Astrocyte (in vitro differentiated cells and primary cell): ENCODE measurements around the gene CRACR2A. TPM values are rescaled to one million over a fixed set of nuclear protein-coding genes. Genes with fewer than 3 reads are reported as not detected.

Experiments used
- DNase-seq: peaks from one replicate; pipeline ENCODE4 v3.0.0-alpha.2; 2010; ENCODE audit warnings: low read depth
- FAIRE-seq: peaks from 2 replicates; lab custom pipeline; 2011; peaks lifted over from hg19 to GRCh38; lab: Jason Lieb, UNC
- H2AFZ ChIP-seq: 2 replicates; pipeline ENCODE4 v1.6.0; 2012; ENCODE audit warnings: low read depth, low read length, inconsistent platforms
- H3K27ac ChIP-seq: 2 replicates; pipeline ENCODE4 v1.5.1; 2011; ENCODE audit warnings: low read depth, low read length, inconsistent platforms
- H3K27me3 ChIP-seq: 2 replicates; pipeline ENCODE4 v1.6.0; 2011; ENCODE audit warnings: low read length, inconsistent platforms; ENCODE audit not compliant: insufficient read depth
- H3K36me3 ChIP-seq: 2 replicates; pipeline ENCODE4 v1.5.1; 2011; ENCODE audit warnings: low read length, inconsistent platforms; ENCODE audit not compliant: insufficient read depth
- H3K4me1 ChIP-seq: 2 replicates; pipeline ENCODE4 v1.5.1; 2011; ENCODE audit warnings: low read length, inconsistent platforms; ENCODE audit not compliant: insufficient read depth
- H3K4me2 ChIP-seq: 2 replicates; pipeline ENCODE4 v1.6.0; 2012; ENCODE audit warnings: low read length, inconsistent platforms
- H3K4me3 ChIP-seq: 2 replicates; pipeline ENCODE4 v1.5.1; 2011; ENCODE audit warnings: low read depth, mild to moderate bottlenecking, low read length, inconsistent platforms; ENCODE audit not compliant: insufficient read depth
- H3K79me2 ChIP-seq: 2 replicates; pipeline ENCODE4 v1.6.0; 2012; ENCODE audit warnings: mild to moderate bottlenecking, low read length, inconsistent platforms; ENCODE audit not compliant: insufficient read depth
- H3K9ac ChIP-seq: 2 replicates; pipeline ENCODE4 v1.6.0; 2012; ENCODE audit warnings: mild to moderate bottlenecking, low read length, inconsistent platforms
- H3K9me3 ChIP-seq: 2 replicates; pipeline ENCODE4 v1.5.1; 2012; ENCODE audit warnings: low read depth, mild to moderate bottlenecking, low read length, inconsistent platforms; ENCODE audit not compliant: insufficient read depth
- H4K20me1 ChIP-seq: 2 replicates; pipeline ENCODE4 v1.6.0; 2012; ENCODE audit warnings: low read length, inconsistent platforms; ENCODE audit not compliant: insufficient read depth
- H3K27ac Mint-ChIP-seq: one replicate; pipeline ENCODE4 v1.8.0; 2021; ENCODE audit warnings: mild to moderate bottlenecking, mixed read lengths; ENCODE audit not compliant: unreplicated experiment
- H3K27me3 Mint-ChIP-seq: one replicate; pipeline ENCODE4 v1.8.0; 2021; ENCODE audit warnings: low read depth, mixed read lengths; ENCODE audit not compliant: unreplicated experiment
- H3K36me3 Mint-ChIP-seq: one replicate; pipeline ENCODE4 v1.8.0; 2021; ENCODE audit warnings: low read depth, mixed read lengths; ENCODE audit not compliant: unreplicated experiment
- H3K4me1 Mint-ChIP-seq: one replicate; pipeline ENCODE4 v1.8.0; 2021; ENCODE audit warnings: low read depth, mixed read lengths; ENCODE audit not compliant: unreplicated experiment
- H3K4me3 Mint-ChIP-seq: one replicate; pipeline ENCODE4 v1.8.0; 2021; ENCODE audit warnings: mild to moderate bottlenecking, moderate library complexity, mixed read lengths; ENCODE audit not compliant: unreplicated experiment
- H3K9me3 Mint-ChIP-seq: one replicate; pipeline ENCODE4 v1.8.0; 2021; ENCODE audit warnings: mild to moderate bottlenecking, mixed read lengths; ENCODE audit not compliant: unreplicated experiment
- EZH2 ChIP-seq: IDR thresholded peaks from 2 replicates; pipeline ENCODE4 v1.6.1; 2012; ENCODE audit warnings: mild to moderate bottlenecking, low read length, inconsistent platforms; ENCODE audit not compliant: insufficient read depth
- total RNA-seq: library from RNA; stranded (reverse); gene quantifications from 2 replicates; pipeline ENCODE4 v1.2.1, GENCODE V29; 2021
- TF ChIP-seq, protein P1 (sequence below): IDR thresholded peaks from 2 replicates; pipeline ENCODE4 v1.5.1; 2011; ENCODE audit warnings: low read depth, mild to moderate bottlenecking, inconsistent platforms, low read length, moderate library complexity; ENCODE audit not compliant: insufficient read depth

The CRACR2A gene
- total RNA-seq, 1 donor from 2014 or later: 1.5 TPM

DNA sequence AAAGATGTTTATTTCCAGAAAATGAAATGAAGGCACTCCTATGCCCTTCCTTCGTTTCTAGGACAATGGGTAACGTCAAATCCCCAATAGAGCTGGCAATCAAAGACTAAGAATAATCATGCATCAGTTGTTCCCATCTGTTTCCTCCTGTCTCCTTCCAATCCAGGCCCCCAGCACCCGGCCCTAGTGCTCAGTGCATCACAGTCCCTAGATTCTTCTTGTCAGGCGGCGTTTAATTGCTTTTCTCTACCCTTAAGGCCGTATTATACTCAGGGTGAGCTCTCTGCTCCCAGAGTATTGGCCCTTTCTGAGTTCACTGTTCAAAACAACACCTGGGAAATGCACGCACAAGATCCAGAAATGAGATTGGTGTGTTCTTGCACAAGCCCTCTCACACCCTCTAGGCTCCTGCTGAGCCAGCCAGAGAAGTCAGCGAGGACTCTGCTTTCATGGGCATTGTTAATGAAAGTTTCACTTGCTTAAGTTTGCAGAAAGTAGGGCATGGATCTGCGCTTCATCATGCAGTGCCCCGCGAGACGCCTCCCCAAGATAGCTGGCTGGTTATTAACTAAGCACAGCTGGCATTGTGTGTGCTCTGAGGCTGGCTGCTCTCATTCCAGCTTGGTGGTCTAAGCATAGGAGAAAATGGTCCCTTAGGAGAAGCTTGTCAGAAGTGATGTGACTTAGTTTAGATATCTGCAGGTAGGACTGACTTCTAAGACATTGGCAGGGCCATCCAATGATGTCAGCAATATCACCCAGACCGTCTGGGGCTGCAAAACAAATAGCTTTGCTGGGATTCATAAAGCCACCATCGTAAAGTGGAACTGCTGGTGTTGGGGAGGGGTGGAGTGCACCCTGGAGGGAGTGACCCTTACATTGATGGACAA lies 28.7 kb downstream of the CRACR2A start:
- no peak overlapping the region for H3K27ac Mint-ChIP-seq
- peaks cover 12% of the 10 kb centered on the region for H3K4me1 Mint-ChIP-seq
- TF ChIP-seq, protein P1, sequence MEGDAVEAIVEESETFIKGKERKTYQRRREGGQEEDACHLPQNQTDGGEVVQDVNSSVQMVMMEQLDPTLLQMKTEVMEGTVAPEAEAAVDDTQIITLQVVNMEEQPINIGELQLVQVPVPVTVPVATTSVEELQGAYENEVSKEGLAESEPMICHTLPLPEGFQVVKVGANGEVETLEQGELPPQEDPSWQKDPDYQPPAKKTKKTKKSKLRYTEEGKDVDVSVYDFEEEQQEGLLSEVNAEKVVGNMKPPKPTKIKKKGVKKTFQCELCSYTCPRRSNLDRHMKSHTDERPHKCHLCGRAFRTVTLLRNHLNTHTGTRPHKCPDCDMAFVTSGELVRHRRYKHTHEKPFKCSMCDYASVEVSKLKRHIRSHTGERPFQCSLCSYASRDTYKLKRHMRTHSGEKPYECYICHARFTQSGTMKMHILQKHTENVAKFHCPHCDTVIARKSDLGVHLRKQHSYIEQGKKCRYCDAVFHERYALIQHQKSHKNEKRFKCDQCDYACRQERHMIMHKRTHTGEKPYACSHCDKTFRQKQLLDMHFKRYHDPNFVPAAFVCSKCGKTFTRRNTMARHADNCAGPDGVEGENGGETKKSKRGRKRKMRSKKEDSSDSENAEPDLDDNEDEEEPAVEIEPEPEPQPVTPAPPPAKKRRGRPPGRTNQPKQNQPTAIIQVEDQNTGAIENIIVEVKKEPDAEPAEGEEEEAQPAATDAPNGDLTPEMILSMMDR: no peak
- no peak for TF ChIP-seq EZH2
- DNase-seq (no peak), FAIRE-seq (no peak)
- H3K27me3 Mint-ChIP-seq: peaks cover 37% of the 10 kb centered on the region
- H3K9me3 Mint-ChIP-seq: peaks cover 12% of the 10 kb centered on the region
- Histone ChIP-seq H3K4me2 (no peak overlapping the region), H3K36me3 (no peaks in the 10 kb centered on the region), H3K79me2 (no peaks in the 10 kb centered on the region), H3K4me3 (no peak overlapping the region), H3K27ac (no peak overlapping the region), H4K20me1 (no peaks in the 10 kb centered on the region), H3K9ac (no peak overlapping the region), H3K9me3 (no peaks in the 10 kb centered on the region), H3K4me1 (no peaks in the 10 kb centered on the region), H2AFZ (no peak overlapping the region), H3K27me3 (no peaks in the 10 kb centered on the region)
- no peak overlapping the region for H3K4me3 Mint-ChIP-seq
- peaks cover 3% of the 10 kb centered on the region for H3K36me3 Mint-ChIP-seq

DNA sequence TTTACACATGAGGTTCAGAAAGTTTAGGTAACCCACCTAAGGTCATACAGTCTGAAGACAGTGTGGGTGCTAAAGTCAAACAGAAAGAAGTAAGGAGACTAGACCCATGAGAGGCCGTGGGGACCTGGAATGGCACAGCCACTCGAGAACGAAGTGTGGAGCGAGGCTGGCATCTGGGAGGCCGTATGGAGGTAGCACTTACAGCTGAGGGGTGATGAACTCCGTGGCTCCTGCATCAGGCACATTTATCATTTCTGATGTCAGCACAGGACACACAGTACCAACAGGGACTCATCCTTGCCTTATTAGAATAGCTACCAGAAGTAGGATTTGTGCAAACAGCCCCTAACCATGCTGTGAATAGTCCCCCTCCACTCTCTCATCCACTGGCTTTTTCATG lies 30.5 kb downstream of the CRACR2A start:
- Mint-ChIP-seq H3K27ac (no peak overlapping the region), H3K9me3 (peaks cover 12% of the 10 kb centered on the region), H3K27me3 (peaks cover 40% of the 10 kb centered on the region), H3K36me3 (peaks cover 3% of the 10 kb centered on the region), H3K4me3 (no peak overlapping the region), H3K4me1 (peaks cover 6% of the 10 kb centered on the region)
- no peaks in the 10 kb centered on the region for H3K9me3 ChIP-seq
- no peak overlapping the region for H3K4me3 ChIP-seq
- H3K4me2 ChIP-seq: no peak overlapping the region
- DNase-seq (no peak), FAIRE-seq (no peak)
- no peak overlapping the region for H3K9ac ChIP-seq
- no peaks in the 10 kb centered on the region for H3K4me1 ChIP-seq
- no peaks in the 10 kb centered on the region for H3K36me3 ChIP-seq
- H3K27me3 ChIP-seq: no peaks in the 10 kb centered on the region
- no peaks in the 10 kb centered on the region for H4K20me1 ChIP-seq
- H2AFZ ChIP-seq: no peak overlapping the region
- no peak for TF ChIP-seq EZH2
- TF ChIP-seq, protein P1: no peak
- H3K27ac ChIP-seq: no peak overlapping the region
- no peaks in the 10 kb centered on the region for H3K79me2 ChIP-seq

DNA sequence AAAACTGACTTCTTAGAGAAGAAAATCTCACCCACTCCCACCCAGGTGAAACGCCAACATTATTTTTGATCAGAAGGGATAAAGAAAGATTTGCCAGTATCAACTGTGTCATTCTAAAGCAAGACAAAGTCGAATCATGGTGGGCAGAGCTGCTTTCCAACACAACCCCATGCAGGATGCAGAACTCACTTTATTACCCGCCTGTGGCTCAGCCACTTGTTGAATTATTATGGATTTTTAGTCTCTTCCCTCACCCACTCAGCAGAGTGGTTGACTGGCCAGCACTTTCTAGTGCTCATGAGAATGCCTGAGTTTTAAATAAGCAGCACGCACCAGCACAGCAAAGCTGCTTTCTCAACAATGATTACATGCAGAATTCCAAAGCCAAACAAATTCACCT lies 32.1 kb downstream of the CRACR2A start:
- peaks cover 3% of the 10 kb centered on the region for H3K36me3 Mint-ChIP-seq
- Histone ChIP-seq H3K36me3 (no peaks in the 10 kb centered on the region), H3K27ac (no peak overlapping the region), H3K79me2 (no peaks in the 10 kb centered on the region), H4K20me1 (no peaks in the 10 kb centered on the region), H3K9ac (no peak overlapping the region), H3K9me3 (no peaks in the 10 kb centered on the region), H3K4me3 (no peak overlapping the region), H3K27me3 (no peaks in the 10 kb centered on the region), H3K4me1 (no peaks in the 10 kb centered on the region), H3K4me2 (no peak overlapping the region), H2AFZ (no peak overlapping the region)
- no peak overlapping the region for H3K4me3 Mint-ChIP-seq
- FAIRE-seq (no peak), DNase-seq (no peak)
- peaks cover 46% of the 10 kb centered on the region for H3K27me3 Mint-ChIP-seq
- no peak for TF ChIP-seq EZH2
- TF ChIP-seq, protein P1: no peak
- H3K9me3 Mint-ChIP-seq: peaks cover 12% of the 10 kb centered on the region
- peaks cover 5% of the 10 kb centered on the region for H3K4me1 Mint-ChIP-seq
- H3K27ac Mint-ChIP-seq: no peak overlapping the region
